Neural crest cell (in vitro differentiated cells): ENCODE results near the gene KLK5. TPM values are rescaled to one million over a fixed set of nuclear protein-coding genes. Genes with fewer than 3 reads are reported as not detected.

Experiments used
- DNase-seq: peaks from one replicate; pipeline ENCODE4 v3.0.0; 2021; ENCODE audit warnings: low read depth, mixed read lengths, low spot score
- H3K27ac Mint-ChIP-seq: one replicate; pipeline ENCODE4 v1.8.0; 2021; ENCODE audit warnings: mild to moderate bottlenecking, mixed read lengths; ENCODE audit not compliant: unreplicated experiment
- H3K27me3 Mint-ChIP-seq: 2 replicates; pipeline ENCODE4 v1.8.0; 2021; ENCODE audit warnings: low read depth, mild to moderate bottlenecking, mixed read lengths
- H3K36me3 Mint-ChIP-seq: 2 replicates; pipeline ENCODE4 v1.8.0; 2021; ENCODE audit warnings: low read depth, mild to moderate bottlenecking, mixed read lengths
- H3K4me1 Mint-ChIP-seq: 2 replicates; pipeline ENCODE4 v1.8.0; 2021; ENCODE audit warnings: mixed read lengths
- H3K4me3 Mint-ChIP-seq: one replicate; pipeline ENCODE4 v1.8.0; 2021; ENCODE audit warnings: mild to moderate bottlenecking, mixed read lengths
- H3K9me3 Mint-ChIP-seq: 2 replicates; pipeline ENCODE4 v1.8.0; 2021; ENCODE audit warnings: mixed read lengths
- total RNA-seq: library from RNA; stranded (reverse); gene quantifications from 2 replicates; pipeline ENCODE4 v1.2.1, GENCODE V29; 2021
- TF ChIP-seq, protein P1 (sequence below): fragments of 200-600 bp; sonication (generic); conservative IDR thresholded peaks from 2 replicates; pipeline ENCODE4 v1.5.0; 2021; ENCODE audit warnings: antibody characterized with exemption, mild to moderate bottlenecking

Gene KLK5
- total RNA-seq, 1 donor from 2014 or later: not detected

GRCh38 chr19:50902640-50903039 is 50.2 kb downstream of the KLK5 start:
- Mint-ChIP-seq H3K27me3 (peaks cover 55% of the 10 kb centered on the region), H3K9me3 (no peaks in the 10 kb centered on the region), H3K36me3 (no peaks in the 10 kb centered on the region), H3K27ac (no peak overlapping the region), H3K4me3 (no peak overlapping the region), H3K4me1 (no peaks in the 10 kb centered on the region)
- no peak for DNase-seq
- TF ChIP-seq, protein P1, sequence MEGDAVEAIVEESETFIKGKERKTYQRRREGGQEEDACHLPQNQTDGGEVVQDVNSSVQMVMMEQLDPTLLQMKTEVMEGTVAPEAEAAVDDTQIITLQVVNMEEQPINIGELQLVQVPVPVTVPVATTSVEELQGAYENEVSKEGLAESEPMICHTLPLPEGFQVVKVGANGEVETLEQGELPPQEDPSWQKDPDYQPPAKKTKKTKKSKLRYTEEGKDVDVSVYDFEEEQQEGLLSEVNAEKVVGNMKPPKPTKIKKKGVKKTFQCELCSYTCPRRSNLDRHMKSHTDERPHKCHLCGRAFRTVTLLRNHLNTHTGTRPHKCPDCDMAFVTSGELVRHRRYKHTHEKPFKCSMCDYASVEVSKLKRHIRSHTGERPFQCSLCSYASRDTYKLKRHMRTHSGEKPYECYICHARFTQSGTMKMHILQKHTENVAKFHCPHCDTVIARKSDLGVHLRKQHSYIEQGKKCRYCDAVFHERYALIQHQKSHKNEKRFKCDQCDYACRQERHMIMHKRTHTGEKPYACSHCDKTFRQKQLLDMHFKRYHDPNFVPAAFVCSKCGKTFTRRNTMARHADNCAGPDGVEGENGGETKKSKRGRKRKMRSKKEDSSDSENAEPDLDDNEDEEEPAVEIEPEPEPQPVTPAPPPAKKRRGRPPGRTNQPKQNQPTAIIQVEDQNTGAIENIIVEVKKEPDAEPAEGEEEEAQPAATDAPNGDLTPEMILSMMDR: no peak

DNA sequence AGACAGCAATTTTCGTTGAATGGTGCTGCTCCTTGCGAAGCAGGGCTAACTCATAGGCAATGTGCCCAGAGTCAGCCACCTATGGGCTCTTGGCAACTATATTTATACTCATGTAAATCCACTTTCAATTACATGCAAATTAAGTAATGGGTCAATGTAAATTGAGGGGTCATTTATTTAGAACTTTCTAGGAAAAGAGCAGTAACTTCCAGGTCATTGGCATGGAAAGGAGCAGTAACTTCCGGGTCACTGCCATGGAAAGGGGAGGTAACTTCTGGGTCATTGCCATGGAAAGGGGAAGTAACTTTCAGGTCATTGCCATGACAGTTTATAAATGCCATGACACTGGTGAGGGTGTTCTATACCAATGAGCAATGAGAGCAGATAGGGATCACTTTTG is 53.3 kb downstream of the KLK5 start:
- H3K4me1 Mint-ChIP-seq: no peaks in the 10 kb centered on the region
- TF ChIP-seq, protein P1: no peak
- H3K27ac Mint-ChIP-seq: no peak overlapping the region
- peaks cover 67% of the 10 kb centered on the region for H3K27me3 Mint-ChIP-seq
- no peak for DNase-seq
- H3K36me3 Mint-ChIP-seq: no peaks in the 10 kb centered on the region
- H3K4me3 Mint-ChIP-seq: no peak overlapping the region
- H3K9me3 Mint-ChIP-seq: no peaks in the 10 kb centered on the region

GRCh38 chr19:50898018-50898417 is 54.8 kb downstream of the KLK5 start:
- TF ChIP-seq, protein P1: no peak
- DNase-seq: no peak
- peaks cover 75% of the 10 kb centered on the region for H3K27me3 Mint-ChIP-seq
- H3K9me3 Mint-ChIP-seq: no peaks in the 10 kb centered on the region
- no peak overlapping the region for H3K27ac Mint-ChIP-seq
- no peak overlapping the region for H3K4me3 Mint-ChIP-seq
- H3K4me1 Mint-ChIP-seq: no peaks in the 10 kb centered on the region
- H3K36me3 Mint-ChIP-seq: no peaks in the 10 kb centered on the region

DNA sequence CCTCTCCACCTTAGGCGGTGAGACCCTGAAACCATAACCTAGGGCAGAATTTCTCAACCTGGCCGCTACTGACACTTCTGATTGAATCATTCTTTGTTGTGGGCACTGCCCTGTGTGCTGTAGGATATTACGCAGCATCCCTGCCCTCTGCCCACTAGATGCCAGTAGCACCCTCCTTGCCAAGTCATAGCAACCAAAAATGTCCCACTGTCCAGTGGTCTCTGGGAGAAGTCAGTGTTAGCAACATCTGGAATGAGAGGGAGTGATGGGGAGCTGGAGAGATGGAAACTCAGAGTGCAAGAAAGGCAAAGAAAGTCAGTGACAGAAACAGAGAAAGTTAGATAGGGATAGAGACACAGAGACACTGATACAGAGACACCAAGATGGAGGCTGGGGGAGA is 55.2 kb downstream of the KLK5 start:
- no peak for DNase-seq
- no peaks in the 10 kb centered on the region for H3K9me3 Mint-ChIP-seq
- TF ChIP-seq, protein P1: no peak
- H3K27me3 Mint-ChIP-seq: peaks cover 75% of the 10 kb centered on the region
- no peaks in the 10 kb centered on the region for H3K4me1 Mint-ChIP-seq
- no peak overlapping the region for H3K4me3 Mint-ChIP-seq
- no peaks in the 10 kb centered on the region for H3K36me3 Mint-ChIP-seq
- no peak overlapping the region for H3K27ac Mint-ChIP-seq

GRCh38 chr19:50897191-50897607 is 55.6 kb downstream of the KLK5 start:
- H3K27ac Mint-ChIP-seq: no peak overlapping the region
- H3K9me3 Mint-ChIP-seq: no peaks in the 10 kb centered on the region
- H3K4me1 Mint-ChIP-seq: no peaks in the 10 kb centered on the region
- TF ChIP-seq, protein P1: no peak
- H3K27me3 Mint-ChIP-seq: peaks cover 75% of the 10 kb centered on the region
- no peak overlapping the region for H3K4me3 Mint-ChIP-seq
- H3K36me3 Mint-ChIP-seq: no peaks in the 10 kb centered on the region
- no peak for DNase-seq
